SJSA1 (cell line): ENCODE results near the gene TMEM240. TPM values are rescaled to one million over a fixed set of nuclear protein-coding genes. Genes with fewer than 3 reads are reported as not detected.

ENCODE experiments used
- DNase-seq, 2 experiments: peaks; one replicate each; pipeline ENCODE4 v3.0.0-alpha.2; 2015 to 2020; ENCODE audit warnings: low spot score in 2 of 2, low read depth in 1 of 2
- H3K27ac ChIP-seq: fragments of 250-450 bp; sonication (Bioruptor Pico); 2 replicates; pipeline ENCODE4 v1.5.1; 2020; ENCODE audit warnings: mild to moderate bottlenecking, moderate library complexity
- H3K27me3 ChIP-seq: fragments of 250-450 bp; sonication (Bioruptor Pico); replicated peaks from 2 replicates; pipeline ENCODE4 v1.5.1; 2020; ENCODE audit warnings: mild to moderate bottlenecking, moderate library complexity
- H3K36me3 ChIP-seq: fragments of 250-450 bp; sonication (Bioruptor Pico); 2 replicates; pipeline ENCODE4 v1.5.1; 2020; ENCODE audit warnings: mild to moderate bottlenecking
- H3K4me1 ChIP-seq: fragments of 250-450 bp; sonication (Bioruptor Pico); replicated peaks from 2 replicates; pipeline ENCODE4 v1.6.1; 2021; ENCODE audit warnings: mild to moderate bottlenecking
- H3K4me3 ChIP-seq: fragments of 250-450 bp; sonication (Bioruptor Pico); 2 replicates; pipeline ENCODE4 v1.5.1; 2020; ENCODE audit warnings: mild to moderate bottlenecking
- H3K9me3 ChIP-seq: fragments of 250-450 bp; sonication (Bioruptor Pico); replicated peaks from 2 replicates; pipeline ENCODE4 v1.5.1; 2020; ENCODE audit warnings: mild to moderate bottlenecking
- total RNA-seq: library from RNA; depleted of rRNA; stranded (reverse); fragments of >200 nt; shearing (Covaris generic); gene quantifications from 2 replicates; pipeline ENCODE4 v1.2.3, GENCODE V29; 2014

The TMEM240 gene
- total RNA-seq, 1 experiment from 2014 or later: 0.47 TPM

GRCh38 chr1:1552263-1552639, 11.8 kb upstream of the TMEM240 start:
- Histone ChIP-seq H3K9me3 (no peaks in the 10 kb centered on the region), H3K36me3 (peaks cover 21% of the 10 kb centered on the region), H3K27me3 (no peaks in the 10 kb centered on the region), H3K4me3 (no peak overlapping the region), H3K4me1 (peaks cover 26% of the 10 kb centered on the region), H3K27ac (no peak overlapping the region)
- DNase-seq: no peak

GRCh38 chr1:1551524-1552262, 11.3 kb upstream of the TMEM240 start:
- peaks cover 26% of the 10 kb centered on the region for H3K4me1 ChIP-seq
- no peak overlapping the region for H3K27ac ChIP-seq
- no peaks in the 10 kb centered on the region for H3K27me3 ChIP-seq
- peaks cover 19% of the 10 kb centered on the region for H3K36me3 ChIP-seq
- H3K9me3 ChIP-seq: no peaks in the 10 kb centered on the region
- no peak overlapping the region for H3K4me3 ChIP-seq
- DNase-seq: peak in 1 of 2 experiments; percentile 43

- Histone ChIP-seq H3K9me3 (no peaks in the 10 kb centered on the region), H3K36me3 (peaks cover 24% of the 10 kb centered on the region), H3K4me1 (peaks cover 26% of the 10 kb centered on the region), H3K27me3 (no peaks in the 10 kb centered on the region), H3K27ac (no peak overlapping the region), H3K4me3 (no peak overlapping the region)
- DNase-seq: peak; percentile 58 to 63
Measured at GRCh38 chr1:1550591-1551432, 10.4 kb upstream of the TMEM240 start.

- no peaks in the 10 kb centered on the region for H3K9me3 ChIP-seq
- peaks cover 21% of the 10 kb centered on the region for H3K4me1 ChIP-seq
- peaks cover 23% of the 10 kb centered on the region for H3K36me3 ChIP-seq
- H3K27me3 ChIP-seq: no peaks in the 10 kb centered on the region
- H3K27ac ChIP-seq: no peak overlapping the region
- DNase-seq: no peak
- H3K4me3 ChIP-seq: no peak overlapping the region
Measured at GRCh38 chr1:1550087-1550486, 9.7 kb upstream of the TMEM240 start.

- H3K27me3 ChIP-seq: no peaks in the 10 kb centered on the region
- H3K36me3 ChIP-seq: peaks cover 33% of the 10 kb centered on the region
- H3K27ac ChIP-seq: no peak overlapping the region
- DNase-seq: no peak
- peaks cover 13% of the 10 kb centered on the region for H3K4me1 ChIP-seq
- H3K4me3 ChIP-seq: no peak overlapping the region
- no peaks in the 10 kb centered on the region for H3K9me3 ChIP-seq
Measured at GRCh38 chr1:1548591-1548990, 8.2 kb upstream of the TMEM240 start.

GRCh38 chr1:1547476-1547875, 7.1 kb upstream of the TMEM240 start:
- DNase-seq: no peak
- H3K4me3 ChIP-seq: no peak overlapping the region
- H3K27ac ChIP-seq: no peak overlapping the region
- no peaks in the 10 kb centered on the region for H3K9me3 ChIP-seq
- H3K27me3 ChIP-seq: no peaks in the 10 kb centered on the region
- peaks cover 42% of the 10 kb centered on the region for H3K36me3 ChIP-seq
- peaks cover 13% of the 10 kb centered on the region for H3K4me1 ChIP-seq

GRCh38 chr1:1547011-1547410, 6.6 kb upstream of the TMEM240 start:
- Histone ChIP-seq H3K4me1 (peaks cover 13% of the 10 kb centered on the region), H3K36me3 (peaks cover 46% of the 10 kb centered on the region), H3K27ac (no peak overlapping the region), H3K27me3 (no peaks in the 10 kb centered on the region), H3K9me3 (no peaks in the 10 kb centered on the region), H3K4me3 (no peak overlapping the region)
- DNase-seq: no peak

- H3K36me3 ChIP-seq: peaks cover 52% of the 10 kb centered on the region
- DNase-seq: no peak
- H3K4me3 ChIP-seq: no peak overlapping the region
- H3K9me3 ChIP-seq: no peaks in the 10 kb centered on the region
- no peaks in the 10 kb centered on the region for H3K27me3 ChIP-seq
- peaks cover 4% of the 10 kb centered on the region for H3K4me1 ChIP-seq
- H3K27ac ChIP-seq: no peak overlapping the region
Measured at GRCh38 chr1:1545946-1546737, 5.7 kb upstream of the TMEM240 start.

GRCh38 chr1:1544544-1544943, 4.1 kb upstream of the TMEM240 start:
- Histone ChIP-seq H3K4me3 (no peak overlapping the region), H3K27me3 (no peaks in the 10 kb centered on the region), H3K9me3 (no peaks in the 10 kb centered on the region), H3K27ac (no peak overlapping the region), H3K4me1 (no peaks in the 10 kb centered on the region), H3K36me3 (peaks cover 57% of the 10 kb centered on the region)
- DNase-seq: no peak

GRCh38 chr1:1543706-1544099, 3.3 kb upstream of the TMEM240 start:
- no peak overlapping the region for H3K4me3 ChIP-seq
- H3K27ac ChIP-seq: no peak overlapping the region
- DNase-seq: no peak
- no peaks in the 10 kb centered on the region for H3K27me3 ChIP-seq
- H3K36me3 ChIP-seq: peaks cover 57% of the 10 kb centered on the region
- no peaks in the 10 kb centered on the region for H3K4me1 ChIP-seq
- no peaks in the 10 kb centered on the region for H3K9me3 ChIP-seq

GRCh38 chr1:1542766-1543705, 2.6 kb upstream of the TMEM240 start:
- Histone ChIP-seq H3K36me3 (peaks cover 59% of the 10 kb centered on the region), H3K4me1 (no peaks in the 10 kb centered on the region), H3K27me3 (no peaks in the 10 kb centered on the region), H3K27ac (no peak overlapping the region), H3K4me3 (no peak overlapping the region), H3K9me3 (no peaks in the 10 kb centered on the region)
- DNase-seq: no peak

GRCh38 chr1:1541956-1542765, 1.7 kb upstream of the TMEM240 start:
- Histone ChIP-seq H3K36me3 (peaks cover 62% of the 10 kb centered on the region), H3K27me3 (no peaks in the 10 kb centered on the region), H3K9me3 (no peaks in the 10 kb centered on the region), H3K4me1 (no peaks in the 10 kb centered on the region), H3K4me3 (no peak overlapping the region), H3K27ac (no peak overlapping the region)
- no peak for DNase-seq
